ENCODE data around the gene DNAH17. TPM values are rescaled to one million over a fixed set of nuclear protein-coding genes. Genes with fewer than 3 reads are reported as not detected.

The DNAH17 gene
- total RNA-seq, 1 donor from 2014 or later = 0.59 TPM

DNA sequence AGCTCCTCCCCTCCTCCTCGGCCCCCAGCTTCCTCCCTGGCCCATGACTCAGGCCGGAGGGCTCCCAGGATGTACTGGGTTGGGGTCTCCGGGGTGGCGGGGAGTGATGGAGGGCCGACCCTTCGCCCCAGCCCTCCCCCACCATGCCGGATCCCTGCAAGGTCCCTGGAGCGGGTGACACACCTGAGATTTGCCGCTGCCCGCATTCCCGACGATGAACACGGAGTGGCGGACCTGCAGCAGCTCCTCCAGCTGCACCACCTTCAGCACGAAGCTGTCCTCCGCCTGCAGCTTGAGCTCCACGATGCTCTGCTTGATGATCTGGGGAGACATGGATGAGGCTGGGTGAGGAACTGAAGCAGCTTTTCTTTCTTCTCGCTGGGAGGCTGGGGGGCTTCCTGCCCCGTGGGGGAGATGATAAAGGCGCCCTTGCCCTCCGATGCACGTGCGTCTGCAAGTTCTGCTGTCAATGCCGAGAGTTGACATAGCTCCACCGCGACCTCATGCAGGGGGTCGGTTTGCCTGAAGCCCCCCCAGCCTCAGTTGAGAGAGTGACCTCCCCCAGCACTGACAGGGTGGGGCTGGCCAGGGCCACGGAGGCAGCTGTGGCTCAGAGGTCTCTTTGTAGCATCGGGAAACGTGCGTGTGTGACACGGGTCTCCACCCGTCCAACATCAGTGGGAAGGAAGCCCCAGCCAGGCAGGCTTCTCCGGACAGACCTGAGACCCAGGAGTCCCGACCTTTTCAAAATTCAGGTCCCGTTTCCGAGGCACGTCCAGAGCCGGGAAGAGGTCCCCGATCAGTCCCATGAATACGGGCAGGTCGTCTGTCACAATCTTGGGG lies 83.1 kb downstream of the DNAH17 start:
- no peak for DNase-seq

DNA sequence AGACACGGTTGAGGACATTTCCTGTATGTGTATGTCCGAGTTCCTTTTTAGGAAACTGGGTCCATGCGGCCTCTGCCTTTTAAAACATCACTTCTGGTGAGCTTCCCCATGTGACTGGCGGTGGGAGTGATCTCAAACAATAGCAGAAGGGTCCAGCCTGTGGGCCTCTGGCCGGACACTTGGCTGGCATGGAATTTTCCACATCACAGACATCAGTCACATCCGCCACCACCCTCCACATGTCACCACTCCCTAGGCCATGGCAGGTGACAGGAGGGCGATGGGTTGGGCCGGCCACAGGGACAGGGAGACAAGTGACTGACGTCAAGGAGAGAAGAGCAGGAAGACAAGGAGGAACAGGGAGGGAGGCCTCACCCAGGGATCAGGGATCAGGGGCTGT lies 83.7 kb downstream of the DNAH17 start:
- DNase-seq = no peak

DNA sequence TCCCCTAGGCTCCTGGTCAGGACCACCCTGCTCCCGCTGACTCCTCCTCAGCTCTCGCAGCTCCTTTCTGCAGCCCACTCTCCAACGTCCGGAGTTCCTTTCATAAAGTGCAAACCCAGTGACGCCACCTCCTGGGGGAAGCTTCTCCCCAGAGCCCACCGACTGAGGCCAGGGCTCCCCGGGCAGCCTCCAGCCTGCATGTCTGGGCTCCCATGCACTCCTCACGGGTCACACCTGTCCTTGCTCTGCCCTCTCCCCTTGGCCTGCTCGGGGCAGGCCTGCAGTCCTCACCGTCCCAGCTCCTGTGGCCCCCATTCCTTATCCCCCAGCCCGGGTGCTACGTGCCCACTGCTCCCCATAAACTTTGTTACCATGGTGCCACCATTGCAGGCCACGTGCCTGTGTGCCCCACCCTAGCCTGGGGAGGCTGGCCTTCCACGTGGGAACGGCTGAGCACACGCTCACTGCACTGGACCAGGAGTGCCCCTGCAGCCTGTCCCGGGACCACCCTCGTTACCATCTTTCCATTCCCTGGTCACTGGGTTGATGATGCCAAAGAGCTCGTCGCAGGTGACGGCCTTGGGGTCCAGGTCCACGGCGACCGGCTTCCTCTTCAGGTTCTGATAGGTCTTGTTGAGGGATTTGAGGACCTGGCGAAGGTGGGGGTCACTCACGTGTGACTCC lies 84.9 kb downstream of the DNAH17 start:
- DNase-seq = no peak

DNA sequence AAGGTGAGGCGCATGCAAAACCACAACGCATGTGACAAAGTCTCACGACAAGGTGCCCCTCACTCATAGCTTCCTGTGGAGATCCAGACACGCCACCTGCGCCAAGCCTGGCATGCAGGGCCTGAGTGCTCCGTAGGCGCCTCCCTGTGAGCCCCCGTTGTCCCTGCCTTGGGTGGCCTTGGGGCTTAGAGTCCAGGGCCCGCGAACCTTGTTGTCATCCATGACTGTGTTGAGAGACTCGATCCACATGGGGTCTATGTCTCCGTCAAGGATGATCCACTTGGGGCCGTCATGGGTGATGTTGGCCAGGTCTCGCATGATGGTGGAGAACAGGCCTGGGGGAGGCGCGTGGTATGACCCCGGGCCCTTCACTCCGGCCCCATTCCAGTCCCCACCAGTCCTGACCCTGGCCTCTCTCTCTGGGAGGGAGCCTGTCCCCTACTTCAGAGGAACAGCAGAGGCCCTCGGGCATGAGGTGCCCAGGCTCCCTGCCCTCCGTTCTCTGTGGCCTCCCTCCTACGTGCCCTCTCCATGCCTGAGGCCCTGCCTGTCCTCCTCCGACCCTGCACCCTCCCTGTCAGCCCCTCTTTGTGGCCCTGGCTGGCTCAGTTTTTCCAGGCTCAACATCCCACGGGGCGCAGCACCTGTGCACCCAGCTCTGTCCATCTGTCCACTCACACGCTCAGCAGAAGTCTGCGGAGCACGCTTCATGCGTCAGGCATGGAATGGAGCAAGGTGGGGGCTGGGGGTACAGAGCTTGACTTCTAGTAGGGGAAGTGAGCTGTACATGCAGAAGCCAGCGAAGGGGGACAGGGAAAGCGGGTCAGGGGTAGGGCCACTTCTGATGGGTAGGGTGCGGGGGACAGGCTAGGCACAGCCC lies 85.7 kb downstream of the DNAH17 start:
- no peak for DNase-seq

DNA sequence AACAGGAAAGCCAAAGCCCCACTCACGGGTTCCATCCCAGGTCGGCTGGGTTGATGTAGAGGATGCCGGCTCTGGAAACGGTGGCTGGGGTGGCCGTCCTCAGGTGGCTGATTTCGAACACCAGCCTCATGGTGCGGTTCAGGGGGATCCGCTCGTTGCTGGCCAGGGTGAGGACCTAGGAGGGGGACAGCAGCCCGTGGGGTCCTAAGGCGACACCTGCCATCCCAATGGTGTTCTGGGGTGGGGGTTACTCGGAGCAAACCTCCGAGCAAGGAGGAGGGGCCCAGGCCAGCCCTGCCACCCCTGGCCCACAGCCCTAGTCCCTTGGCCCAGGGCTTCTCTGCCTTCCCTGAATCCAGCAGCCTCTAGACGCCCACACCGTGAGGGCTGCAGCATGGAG lies 86.5 kb downstream of the DNAH17 start:
- no peak for DNase-seq

DNA sequence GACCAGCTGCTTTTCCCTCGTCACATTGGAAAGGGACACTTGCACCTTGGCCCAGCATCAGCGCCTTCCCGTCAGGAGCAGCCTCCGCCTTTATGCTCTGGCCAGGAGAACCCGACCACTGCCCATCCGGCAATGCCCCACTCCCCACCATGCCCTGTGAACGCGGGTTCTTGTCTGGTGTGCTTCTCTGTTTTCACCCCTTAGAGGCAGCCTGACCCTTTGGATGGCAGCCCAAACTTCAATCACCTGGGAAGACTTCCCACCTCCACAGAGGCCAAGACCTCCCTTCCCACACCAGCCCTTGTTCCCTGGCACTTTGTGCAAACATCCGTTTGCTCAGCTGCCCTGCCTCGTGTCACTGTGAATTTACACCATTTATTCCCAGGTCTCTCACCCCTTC lies 87.0 kb downstream of the DNAH17 start:
- no peak for DNase-seq

DNA sequence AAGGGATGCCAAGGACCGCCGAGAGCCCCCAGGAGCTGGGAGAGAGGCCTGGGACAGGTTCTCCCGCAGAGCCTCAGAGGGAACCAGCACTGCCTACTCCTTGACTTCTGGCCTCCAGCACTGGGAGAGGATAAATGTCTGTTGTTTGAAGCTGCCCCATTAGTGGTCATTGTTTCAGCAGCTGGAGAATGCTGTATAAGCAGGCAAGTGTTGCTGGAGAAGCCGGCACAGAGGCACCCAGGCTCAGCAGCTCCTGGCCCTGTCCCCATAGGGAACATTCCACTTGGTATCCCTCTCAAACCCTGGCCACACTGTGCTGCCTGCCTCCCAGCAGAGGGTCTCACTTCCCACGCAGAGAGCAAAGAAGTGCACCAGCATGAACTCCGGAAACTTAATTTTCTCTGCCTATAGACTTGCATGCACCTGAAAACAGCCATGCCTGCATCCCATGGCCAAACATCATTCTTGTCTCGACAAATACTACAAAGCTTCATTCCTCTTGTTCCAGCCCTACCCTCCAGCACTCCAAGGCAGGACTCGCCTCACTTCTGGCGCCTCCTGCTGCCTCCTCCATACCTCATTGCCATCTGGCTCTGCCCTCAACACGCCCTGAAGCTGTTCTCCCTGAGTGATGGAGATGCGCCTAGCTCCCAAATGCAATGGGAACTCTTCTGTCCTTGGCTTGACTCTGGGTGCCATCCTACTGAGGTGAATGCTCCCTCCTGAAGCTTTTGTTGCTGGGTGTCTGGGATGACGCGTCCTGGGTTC lies 88.1 kb downstream of the DNAH17 start:
- no peak for DNase-seq

DNA sequence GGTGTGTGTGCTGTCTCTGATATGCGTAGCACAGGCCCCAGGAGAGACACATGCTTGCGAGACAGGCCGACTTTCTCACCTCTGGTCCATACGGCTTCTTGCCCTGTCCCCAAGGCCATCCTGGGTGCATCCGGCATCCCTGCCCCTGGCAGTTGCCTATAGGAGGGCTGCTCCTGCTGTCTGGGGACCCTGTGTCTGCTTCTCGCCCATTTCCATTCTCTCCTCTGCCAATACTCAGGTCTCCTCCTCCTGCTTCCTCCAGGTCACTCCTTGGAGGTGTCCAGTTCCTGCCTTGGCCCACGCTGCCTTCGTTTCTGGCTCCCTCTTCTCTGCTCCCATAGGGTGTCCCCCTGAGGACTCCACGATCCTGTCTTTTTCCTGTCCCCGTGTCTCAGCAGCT lies 89.0 kb downstream of the DNAH17 start:
- no peak for DNase-seq

DNA sequence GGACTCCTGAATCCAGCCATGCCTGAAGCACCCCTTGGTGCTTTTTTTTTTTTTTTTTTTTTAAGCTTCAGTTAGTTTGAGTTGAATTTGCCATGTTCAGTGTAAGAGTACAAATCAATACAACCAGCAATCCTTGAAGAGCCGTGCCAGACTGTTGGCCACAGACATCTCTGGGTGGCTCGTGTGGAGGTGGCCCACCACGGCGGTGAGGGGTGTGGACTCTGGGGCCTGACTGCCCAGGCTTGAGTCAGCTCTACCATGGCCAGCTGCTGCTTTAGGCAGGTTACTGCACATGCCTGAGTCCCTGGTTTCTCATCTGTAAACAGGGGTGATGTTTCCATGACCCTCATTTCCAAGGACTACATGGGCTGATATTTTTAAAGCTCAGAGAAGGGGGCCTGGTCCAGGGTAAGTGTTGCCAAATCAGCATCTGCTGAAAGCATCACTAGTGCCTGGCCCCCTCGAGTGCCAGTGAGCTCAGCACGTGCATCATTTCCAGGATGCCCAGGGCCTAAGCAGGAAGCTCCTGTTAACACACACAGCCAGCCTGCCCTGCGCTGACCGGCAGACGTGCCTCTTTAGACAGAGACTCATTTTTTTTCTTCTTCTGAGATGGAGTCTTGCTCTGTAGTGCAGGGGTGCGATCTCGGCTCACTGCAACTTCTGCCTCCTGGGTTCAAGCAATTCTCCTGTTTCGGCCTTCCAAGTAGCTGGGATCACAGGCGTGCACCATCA lies 90.1 kb downstream of the DNAH17 start:
- DNase-seq = no peak

DNA sequence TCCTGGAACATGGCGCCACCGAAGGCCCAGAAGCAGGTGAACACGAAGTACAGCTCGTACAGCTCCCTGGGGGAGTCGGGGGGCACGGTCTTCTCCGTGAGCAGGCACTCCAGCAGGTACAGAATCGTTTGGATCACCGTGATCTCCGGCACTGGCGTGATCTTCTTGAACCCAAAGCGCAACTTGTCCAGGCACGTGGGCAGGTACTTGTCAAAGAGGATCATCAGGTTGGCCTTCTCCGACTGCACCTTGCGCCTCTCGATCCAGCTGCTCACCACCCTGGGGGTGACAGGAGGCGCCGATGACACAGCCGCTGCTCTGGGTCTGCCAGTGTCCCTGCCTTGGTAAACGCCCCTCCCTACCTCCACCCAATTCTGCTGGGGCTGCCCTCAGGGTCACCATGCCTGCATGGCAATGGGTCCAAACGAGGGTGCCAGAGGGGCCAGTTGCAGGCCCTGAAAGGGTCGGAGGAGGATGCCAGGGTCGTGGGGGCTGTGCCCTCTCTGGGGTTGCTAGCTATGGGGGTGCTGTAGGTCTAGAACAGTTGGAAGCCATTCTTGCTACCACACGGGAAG lies 90.9 kb downstream of the DNAH17 start:
- no peak for DNase-seq

DNA sequence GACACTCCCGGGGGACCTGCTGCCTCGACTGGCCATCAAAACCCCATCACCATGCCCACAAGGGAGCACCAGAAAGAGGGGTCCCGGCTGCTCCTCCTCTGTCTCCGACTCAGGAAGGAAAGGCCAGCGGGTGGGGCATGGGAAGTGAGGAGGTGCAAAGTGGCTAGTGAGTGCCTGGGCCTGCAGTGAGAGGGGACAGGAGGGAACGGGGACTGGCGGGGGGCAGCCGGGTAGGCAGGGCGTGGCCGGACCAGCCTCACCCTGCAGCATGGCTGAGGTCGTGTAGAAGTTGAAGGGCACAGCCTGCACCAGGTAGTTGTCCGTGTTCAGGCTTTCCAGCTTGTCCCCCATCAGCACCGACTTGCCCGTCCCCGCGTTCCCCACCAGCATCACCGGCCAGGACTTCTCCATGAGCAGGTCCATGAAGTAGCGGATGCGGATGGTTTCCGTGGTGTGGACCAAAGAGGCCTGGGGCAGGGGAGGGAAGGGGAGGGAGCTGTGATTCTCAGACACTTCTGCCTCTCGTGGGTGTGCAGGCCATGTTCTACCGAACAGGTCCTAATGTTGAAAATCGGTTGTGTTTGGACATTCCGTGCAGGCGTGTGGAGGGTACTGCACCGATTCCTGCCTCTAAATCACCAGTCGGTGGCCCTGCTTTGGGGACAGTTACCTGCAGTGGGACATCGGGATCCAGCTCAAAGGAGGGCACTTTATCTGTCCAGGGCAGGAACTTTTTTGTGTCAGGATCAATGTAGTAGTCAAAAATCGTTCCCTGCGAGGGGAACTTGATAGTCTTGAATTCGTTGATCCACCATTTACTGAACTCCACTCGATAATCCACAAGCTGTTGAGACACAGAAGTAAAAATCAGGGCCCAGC lies 91.7 kb downstream of the DNAH17 start:
- no peak for DNase-seq

DNA sequence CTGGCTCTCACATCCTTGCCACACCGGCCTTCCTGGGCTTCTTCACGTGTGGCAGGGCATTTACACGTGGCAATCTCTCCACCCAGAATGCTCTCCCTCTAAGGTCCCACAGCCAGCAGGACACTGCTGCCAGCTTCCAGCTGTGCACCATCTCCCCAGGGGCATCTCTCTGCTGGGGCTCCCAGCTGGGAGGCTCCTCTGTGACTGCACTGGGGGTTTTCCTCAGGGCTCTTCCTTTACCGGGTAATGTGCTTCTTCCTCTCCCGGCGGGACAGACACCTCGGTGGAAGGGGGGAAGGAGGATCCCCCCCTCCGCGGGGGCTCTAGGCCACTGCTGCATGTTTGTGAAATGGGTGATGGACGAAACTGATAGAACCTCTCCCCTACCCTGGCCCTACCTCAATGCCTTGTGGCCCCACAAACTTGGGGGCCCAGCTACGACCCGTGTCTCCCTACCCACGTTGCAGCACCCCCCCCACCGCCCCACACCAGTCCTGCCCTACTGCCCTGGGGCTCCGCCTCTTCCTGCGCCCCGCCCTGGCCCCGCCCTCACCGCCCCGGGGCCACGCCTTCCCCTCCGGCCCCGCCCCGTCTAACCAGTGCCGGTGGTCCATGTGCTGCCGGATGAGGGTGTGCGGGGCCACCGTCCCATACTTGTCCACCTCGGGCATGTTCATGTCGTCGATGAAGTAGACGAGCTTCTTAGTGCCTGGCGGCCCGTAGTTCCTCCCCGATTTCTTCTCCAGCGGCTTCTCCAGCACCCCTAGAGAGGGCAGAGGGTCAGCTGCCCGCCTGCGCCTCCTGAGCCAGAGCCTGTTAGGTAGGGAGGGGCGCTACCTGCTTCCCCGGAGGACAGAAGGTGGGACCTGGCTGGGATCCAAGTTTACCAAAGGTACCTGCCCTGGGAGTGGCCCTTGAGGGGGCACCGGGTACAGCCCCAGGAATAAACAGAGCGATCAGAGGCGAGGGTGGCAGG lies 92.6 kb downstream of the DNAH17 start:
- DNase-seq = no peak

DNA sequence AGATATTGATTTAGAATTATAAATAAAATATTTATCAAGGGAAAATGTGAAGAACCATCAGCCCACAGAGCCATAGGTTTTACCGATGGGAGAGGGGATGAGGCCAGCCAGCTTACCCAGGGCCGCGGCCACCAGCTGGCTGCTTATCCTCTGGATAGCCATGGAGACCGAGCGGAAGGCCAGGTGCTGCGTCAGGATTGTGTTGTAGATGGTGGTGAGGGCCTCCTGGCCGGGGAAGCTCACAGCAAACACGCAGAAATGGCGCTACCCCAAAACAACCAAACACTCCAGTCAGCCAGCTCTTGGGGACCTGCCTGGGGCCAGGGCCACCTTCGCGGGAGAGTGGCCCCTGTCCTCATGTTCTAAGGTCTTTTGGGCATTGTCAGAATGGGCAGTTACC lies 97.8 kb downstream of the DNAH17 start:
- DNase-seq = no peak

DNA sequence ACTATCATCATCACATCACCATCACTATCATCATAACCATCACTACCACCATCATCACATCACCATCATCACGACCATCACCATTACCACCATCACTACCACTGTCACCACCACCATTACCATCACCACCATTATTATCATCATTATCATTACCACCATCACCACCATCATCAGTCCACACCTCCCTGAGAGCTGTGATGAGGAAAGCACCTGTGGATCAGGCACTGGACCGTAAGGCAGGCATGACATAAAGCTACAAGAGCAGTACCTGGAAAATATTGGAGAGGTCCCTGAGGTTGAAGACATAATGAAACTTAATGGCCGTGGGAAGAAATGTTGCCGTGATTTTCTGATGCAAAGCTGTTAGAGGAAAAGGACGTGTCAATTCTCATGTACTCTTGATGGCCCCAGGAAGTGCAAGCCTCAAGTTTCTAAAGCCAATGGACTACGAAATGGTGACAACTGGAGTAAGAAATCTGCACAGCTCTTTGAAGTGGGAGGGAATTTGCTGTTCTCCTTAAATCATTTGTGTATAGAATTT lies 98.4 kb downstream of the DNAH17 start:
- no peak for DNase-seq

DNA sequence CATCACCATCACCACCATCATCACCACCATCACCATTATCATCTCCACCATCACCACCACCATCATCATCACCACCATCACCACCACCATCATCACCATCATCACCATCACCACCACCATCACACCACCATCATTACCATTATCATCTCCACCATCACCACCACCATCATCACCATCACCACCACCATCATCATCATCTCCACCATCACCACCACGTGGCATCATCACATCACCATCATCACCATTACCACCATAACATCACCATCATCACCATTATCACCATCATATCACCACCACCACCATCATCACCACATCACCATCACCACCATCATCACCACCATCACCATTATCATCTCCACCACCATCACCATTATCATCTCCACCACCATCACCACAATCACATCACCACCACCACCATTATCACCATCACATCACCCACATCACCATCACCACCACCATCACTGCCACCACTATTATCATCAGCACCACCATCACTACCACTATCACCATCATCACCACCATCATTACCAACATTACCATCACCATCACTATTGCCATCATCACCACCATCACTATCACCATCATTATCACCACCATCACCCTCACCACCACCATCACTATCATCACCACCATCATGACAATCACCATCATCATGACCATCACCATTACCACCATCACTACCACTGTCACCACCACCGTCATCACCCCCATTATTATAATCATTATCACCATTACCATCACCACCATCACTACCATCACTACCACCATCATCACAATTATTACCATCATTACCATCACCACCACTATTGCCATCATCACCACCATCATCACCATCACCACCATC lies 99.1 kb downstream of the DNAH17 start:
- DNase-seq = no peak

DNA sequence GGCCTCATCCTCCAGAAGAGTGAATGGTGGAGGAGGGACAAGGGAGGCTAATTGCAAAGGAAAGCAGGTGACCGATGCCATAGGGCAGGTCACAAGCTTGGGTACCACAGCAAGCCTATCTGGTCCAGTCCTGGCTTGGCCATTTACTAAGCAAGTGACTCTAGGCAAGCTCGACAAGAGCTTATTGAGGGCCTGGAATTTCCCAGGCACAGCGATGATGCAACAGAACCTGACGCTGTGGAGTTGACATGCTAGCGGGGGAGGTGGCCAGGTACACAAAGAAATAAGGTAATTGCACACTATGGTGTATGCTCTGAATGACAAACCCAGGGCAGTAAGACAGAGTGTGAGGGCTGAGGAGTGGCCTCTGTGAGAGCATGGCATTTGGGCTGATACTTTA lies 100.2 kb downstream of the DNAH17 start:
- no peak for DNase-seq

DNA sequence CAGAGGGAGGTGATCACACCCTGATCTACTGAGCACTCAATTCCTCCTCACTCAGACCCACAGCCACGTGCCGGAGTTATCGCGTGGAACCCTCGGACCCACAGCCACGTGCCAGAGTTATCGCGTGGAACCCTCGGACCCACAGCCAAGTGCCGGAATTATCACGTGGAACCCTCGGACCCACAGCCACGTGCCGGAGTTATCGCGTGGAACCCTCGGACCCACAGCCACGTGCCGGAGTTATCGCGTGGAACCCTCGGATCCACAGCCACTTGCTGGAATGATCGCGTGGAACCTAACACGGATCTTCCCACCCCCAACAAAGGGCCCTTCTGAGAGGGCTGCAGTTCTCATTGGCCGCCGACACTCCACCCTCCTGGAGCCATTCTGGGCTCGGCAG lies 101.0 kb downstream of the DNAH17 start:
- DNase-seq = no peak

All from skin of body (tissue), 2 donors.